ENCODE results near the gene ITGA8. TPM values are rescaled to one million over a fixed set of nuclear protein-coding genes. Genes with fewer than 3 reads are reported as not detected.
"Not testable (repeated sequence)": the region's sequence is repeated elsewhere in the genome, so short reads cannot be mapped to it uniquely, and the experiment has no call there.

ITGA8 gene
- polyA plus RNA-seq, 12 donors, result 7.0 to 12.9 (median 9.4) TPM; not detected in 1

GRCh38 chr10:15690031-15690430 is 29.7 kb downstream of the ITGA8 start:
- no peak for DNase-seq

- DNase-seq, result no peak
Measured at GRCh38 chr10:15684768-15685167, 35.0 kb downstream of the ITGA8 start.

GRCh38 chr10:15681076-15681475 is 38.6 kb downstream of the ITGA8 start:
- no peak for DNase-seq

GRCh38 chr10:15678851-15679250 is 40.9 kb downstream of the ITGA8 start:
- no peak for DNase-seq

- no peak for DNase-seq
Measured at GRCh38 chr10:15672469-15672868, 47.3 kb downstream of the ITGA8 start.

GRCh38 chr10:15670880-15671279 is 48.8 kb downstream of the ITGA8 start:
- DNase-seq, result no peak

- no peak for DNase-seq
Measured at GRCh38 chr10:15661574-15661973, 58.1 kb downstream of the ITGA8 start.

GRCh38 chr10:15660990-15661389 is 58.7 kb downstream of the ITGA8 start:
- no peak for DNase-seq

- no peak for DNase-seq
Measured at GRCh38 chr10:15658069-15658702, 61.5 kb downstream of the ITGA8 start.

- no peak for DNase-seq
Measured at GRCh38 chr10:15652757-15653156, 67.0 kb downstream of the ITGA8 start.

- no peak for DNase-seq
Measured at GRCh38 chr10:15652117-15652516, 67.6 kb downstream of the ITGA8 start.

- DNase-seq, result no peak
Measured at GRCh38 chr10:15651175-15651574, 68.5 kb downstream of the ITGA8 start.

- no peak for DNase-seq
Measured at GRCh38 chr10:15642095-15642494, 77.6 kb downstream of the ITGA8 start.

- no peak for DNase-seq
Measured at GRCh38 chr10:15640536-15641085, 79.1 kb downstream of the ITGA8 start.

- DNase-seq, result no peak
Measured at GRCh38 chr10:15636446-15636845, 83.3 kb downstream of the ITGA8 start.

GRCh38 chr10:15632456-15633091 is 87.1 kb downstream of the ITGA8 start:
- no peak for DNase-seq

- not testable (repeated sequence) for DNase-seq
Measured at GRCh38 chr10:15631205-15631604, 88.5 kb downstream of the ITGA8 start.

- no peak for DNase-seq
Measured at GRCh38 chr10:15630353-15630752, 89.4 kb downstream of the ITGA8 start.

- DNase-seq, result no peak
Measured at GRCh38 chr10:15627617-15628196, 92.0 kb downstream of the ITGA8 start.

- no peak for DNase-seq
Measured at GRCh38 chr10:15626937-15627336, 92.8 kb downstream of the ITGA8 start.

GRCh38 chr10:15625261-15625660 is 94.5 kb downstream of the ITGA8 start:
- DNase-seq, result no peak

GRCh38 chr10:15624401-15625196 is 95.1 kb downstream of the ITGA8 start:
- DNase-seq, result no peak
